Measurements from ENCODE around the gene FAM219A. TPM values are rescaled to one million over a fixed set of nuclear protein-coding genes. Genes with fewer than 3 reads are reported as not detected.

FAM219A gene
- polyA plus RNA-seq, 3 donors: 0.61 to 15.3 (median 1.2) TPM

- 61% methylated on average over 2 of the region's 5 CpGs for WGBS (ENCODE audit: insufficient coverage)
- no peaks in the 10 kb centered on the region for H3K9me3 ChIP-seq (replicated peaks in 1 of 2; ENCODE audit: control insufficient read depth in 1 of 2, insufficient read depth in 1 of 2, low read length in 2 of 2)
- H4K20me1 ChIP-seq (ENCODE audit: insufficient read depth, low read length): no peaks in the 10 kb centered on the region
- H3K9ac ChIP-seq (ENCODE audit: insufficient read depth, low read length, poor library complexity, severe bottlenecking): no peak overlapping the region
- no peak overlapping the region for H3K27ac ChIP-seq (ENCODE audit: low read depth in 1 of 2, low read length in 2 of 2)
- peak overlapping the region in 1 of 7 donors; percentile 12 for H3K27ac Mint-ChIP-seq
- no peak overlapping the region for H3K4me2 ChIP-seq (replicated peaks; ENCODE audit: extremely low read depth, low read length, poor library complexity, severe bottlenecking)
- H2AFZ ChIP-seq (ENCODE audit: insufficient read depth, low read depth, low read length, poor library complexity, severe bottlenecking): no peak overlapping the region
- no peaks in the 10 kb centered on the region for H3K9me3 Mint-ChIP-seq
- no peak for DNase-seq
- H3K4me1 ChIP-seq (ENCODE audit: control insufficient read depth in 1 of 2, insufficient read depth in 2 of 2, low read length in 2 of 2): no peaks in the 10 kb centered on the region
- intact Hi-C loops (cut with micrococcal nuclease): loop anchor here in 1 of 2 donors (2.0 kb wide), 1 partner anchor 65 kb away; no protein-coding TSS in a partner anchor
- H3K27me3 ChIP-seq (ENCODE audit: control insufficient read depth in 2 of 2, insufficient read depth in 2 of 2, low read length in 2 of 2): no peaks in the 10 kb centered on the region
- no peaks in the 10 kb centered on the region for H3K36me3 ChIP-seq (replicated peaks in 1 of 2; ENCODE audit: control insufficient read depth in 1 of 2, insufficient read depth in 2 of 2, low read length in 2 of 2)
- H3K4me3 Mint-ChIP-seq: no peak overlapping the region
- H3K36me3 Mint-ChIP-seq: no peaks in the 10 kb centered on the region
- no peaks in the 10 kb centered on the region for H3K79me2 ChIP-seq (ENCODE audit: insufficient read depth, low read length)
- H3K4me1 Mint-ChIP-seq: peaks cover 2% of the 10 kb centered on the region
- TF ChIP-seq CTCF (IDR thresholded peaks at IDR 0.05): no peak
- no peak overlapping the region for H3K4me3 ChIP-seq (replicated peaks in 1 of 3; ENCODE audit: low read depth in 2 of 3, low read length in 3 of 3)
- H3K27me3 Mint-ChIP-seq (ENCODE audit: low read depth in 3 of 3): peaks cover 5 to 11% (median 7%) of the 10 kb centered on the region in 3 donors
Measured at GRCh38 chr9:34501889-34502425, 43.6 kb upstream of the FAM219A start.

GRCh38 chr9:34501372-34501771 is 43.0 kb upstream of the FAM219A start:
- DNase-seq: no peak
- Histone ChIP-seq H3K27me3 (ENCODE audit: control insufficient read depth in 2 of 2, insufficient read depth in 2 of 2, low read length in 2 of 2) (no peaks in the 10 kb centered on the region), H3K27ac (ENCODE audit: low read depth in 1 of 2, low read length in 2 of 2) (no peak overlapping the region), H3K9ac (ENCODE audit: insufficient read depth, low read length, poor library complexity, severe bottlenecking) (no peak overlapping the region), H4K20me1 (ENCODE audit: insufficient read depth, low read length) (no peaks in the 10 kb centered on the region), H3K79me2 (ENCODE audit: insufficient read depth, low read length) (no peaks in the 10 kb centered on the region), H3K36me3 (replicated peaks in 1 of 2; ENCODE audit: control insufficient read depth in 1 of 2, insufficient read depth in 2 of 2, low read length in 2 of 2) (no peaks in the 10 kb centered on the region), H3K4me2 (replicated peaks; ENCODE audit: extremely low read depth, low read length, poor library complexity, severe bottlenecking) (no peak overlapping the region), H2AFZ (ENCODE audit: insufficient read depth, low read depth, low read length, poor library complexity, severe bottlenecking) (no peak overlapping the region), H3K4me1 (ENCODE audit: control insufficient read depth in 1 of 2, insufficient read depth in 2 of 2, low read length in 2 of 2) (no peaks in the 10 kb centered on the region), H3K4me3 (replicated peaks in 1 of 3; ENCODE audit: low read depth in 2 of 3, low read length in 3 of 3) (no peak overlapping the region), H3K9me3 (replicated peaks in 1 of 2; ENCODE audit: control insufficient read depth in 1 of 2, insufficient read depth in 1 of 2, low read length in 2 of 2) (no peaks in the 10 kb centered on the region)
- Mint-ChIP-seq H3K4me3 (no peak overlapping the region), H3K36me3 (no peaks in the 10 kb centered on the region), H3K27ac (no peak overlapping the region), H3K4me1 (peaks cover 2% of the 10 kb centered on the region), H3K9me3 (no peaks in the 10 kb centered on the region), H3K27me3 (ENCODE audit: low read depth in 3 of 3) (peaks cover 3 to 11% (median 5%) of the 10 kb centered on the region in 3 donors)
- no peak for TF ChIP-seq CTCF (IDR thresholded peaks at IDR 0.05)
- no CpG with 5 or more reads among the region's 2 CpGs for WGBS (ENCODE audit: insufficient coverage)
- intact Hi-C loops (cut with micrococcal nuclease): loop anchor here in 1 of 2 donors (2.0 kb wide), 1 partner anchor 65 kb away; no protein-coding TSS in a partner anchor

Measured in CD14-positive monocyte (primary cell).